Lower lobe of right lung (tissue), 2 donors: ENCODE data around the gene PKD2L2. TPM values are rescaled to one million over a fixed set of nuclear protein-coding genes. Genes with fewer than 3 reads are reported as not detected.
"Not testable (repeated sequence)": the region's sequence is repeated elsewhere in the genome, so short reads cannot be mapped to it uniquely, and the experiment has no call there.

ENCODE experiments used
- ATAC-seq, 2 donors: fragments of 200-7000 bp; cut with Tn5 transposase; one replicate each; pipeline ENCODE4 v1.9.1; 2020 to 2022; ENCODE audit warnings: mild to moderate bottlenecking in 2 of 2, moderate library complexity in 2 of 2
- DNase-seq: peaks from one replicate; pipeline ENCODE4 v3.0.0-alpha.2; 2020
- H3K27ac ChIP-seq: fragments of 200-600 bp; one replicate; pipeline ENCODE4 v1.8.0; 2022
- H3K27me3 ChIP-seq: fragments of 200-600 bp; one replicate; pipeline ENCODE4 v1.8.0; 2022; ENCODE audit warnings: low read depth
- H3K36me3 ChIP-seq: fragments of 200-600 bp; one replicate; pipeline ENCODE4 v1.8.0; 2022; ENCODE audit warnings: mild to moderate bottlenecking
- H3K4me1 ChIP-seq: fragments of 200-600 bp; one replicate; pipeline ENCODE4 v1.8.0; 2022
- H3K4me3 ChIP-seq: fragments of 200-600 bp; one replicate; pipeline ENCODE4 v1.8.0; 2022; ENCODE audit warnings: mild to moderate bottlenecking
- H3K9me3 ChIP-seq: fragments of 200-600 bp; one replicate; pipeline ENCODE4 v1.8.0; 2022
- intact Hi-C: fragments of 100-400 bp; cut with DNase I; formaldehyde crosslinking; loops from one replicate; pipeline ENCODE4 v1.11.0; 2022
- long read RNA-seq: library from polyadenylated mRNA; unstranded; transcript quantifications from one replicate; pipeline ENCODE4 v2.0.0, GENCODE V29; 2021
- total RNA-seq: library from RNA; stranded (reverse); fragmentation: NEBNext Ultra II Directional; extraction: Animal tissue kit (Norgen Biotek cat#: 25700); gene quantifications from one replicate; pipeline ENCODE4 v1.2.1, GENCODE V29; 2021
- TF ChIP-seq, protein P1 (sequence below): fragments of 200-600 bp; IDR thresholded peaks from one replicate; pipeline ENCODE4 v1.8.0; 2022; ENCODE audit warnings: antibody characterized with exemption, mild to moderate bottlenecking
- donor health status: DM: no; HTN: yes; CAD: no; lungs with severe emphysema.

The PKD2L2 gene
- total RNA-seq = not detected
- long read RNA-seq, partial matches to known transcripts = 0 of 4 reads
- long read RNA-seq, other reads (novel, unspliced or antisense) = 4 of 4 reads

DNA sequence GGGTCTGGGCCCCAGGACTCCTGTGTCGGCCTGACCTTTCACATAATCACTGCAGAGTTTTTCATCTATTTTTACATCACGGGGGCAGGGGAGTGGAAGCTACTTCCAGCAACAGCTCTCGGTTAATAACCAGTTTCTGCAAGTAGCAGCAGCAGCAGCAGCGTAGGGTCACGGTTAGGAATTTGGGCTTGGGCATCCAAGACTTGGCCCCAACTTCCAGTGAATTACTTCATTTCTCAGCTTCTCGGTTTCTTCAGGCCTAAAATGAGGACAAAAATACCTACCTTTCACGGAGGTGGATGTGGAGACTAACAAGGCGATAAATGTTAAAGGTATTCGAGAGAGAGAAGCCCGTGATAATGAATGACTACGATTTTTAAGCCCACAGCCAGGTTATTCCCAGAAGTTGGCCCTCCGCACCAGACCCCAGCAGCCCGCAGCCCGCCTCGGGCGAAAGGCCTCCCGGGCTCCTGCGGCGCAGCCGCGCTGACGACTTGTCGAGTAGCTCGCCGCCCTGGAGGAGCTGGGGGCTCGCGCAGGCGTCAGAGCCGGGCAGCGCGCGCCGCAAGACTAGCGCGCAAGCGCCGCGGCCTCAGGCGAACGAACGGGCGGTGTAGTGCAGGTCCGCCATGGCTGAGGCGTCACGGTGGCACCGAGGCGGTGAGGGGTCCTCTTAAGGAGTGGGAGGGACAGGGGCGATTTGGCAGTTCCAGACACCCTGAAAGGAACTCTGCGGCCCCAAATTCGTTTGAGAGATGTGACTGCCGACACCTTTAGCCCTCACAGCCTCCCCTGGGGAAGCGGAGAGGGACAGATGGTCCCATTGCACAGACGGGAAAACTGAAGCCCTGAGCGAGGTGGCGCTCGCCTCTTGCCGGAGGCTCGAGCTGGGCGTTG is at the start of gene PKD2L2:
PKD2L2 (plus strand) TSS at position 595 of the 897 bp plus-strand sequence; CDS start at position 630, 35 bp downstream.
- no peaks in the 10 kb centered on the region for H3K9me3 ChIP-seq
- H3K36me3 ChIP-seq = no peaks in the 10 kb centered on the region
- TF ChIP-seq, protein P1, sequence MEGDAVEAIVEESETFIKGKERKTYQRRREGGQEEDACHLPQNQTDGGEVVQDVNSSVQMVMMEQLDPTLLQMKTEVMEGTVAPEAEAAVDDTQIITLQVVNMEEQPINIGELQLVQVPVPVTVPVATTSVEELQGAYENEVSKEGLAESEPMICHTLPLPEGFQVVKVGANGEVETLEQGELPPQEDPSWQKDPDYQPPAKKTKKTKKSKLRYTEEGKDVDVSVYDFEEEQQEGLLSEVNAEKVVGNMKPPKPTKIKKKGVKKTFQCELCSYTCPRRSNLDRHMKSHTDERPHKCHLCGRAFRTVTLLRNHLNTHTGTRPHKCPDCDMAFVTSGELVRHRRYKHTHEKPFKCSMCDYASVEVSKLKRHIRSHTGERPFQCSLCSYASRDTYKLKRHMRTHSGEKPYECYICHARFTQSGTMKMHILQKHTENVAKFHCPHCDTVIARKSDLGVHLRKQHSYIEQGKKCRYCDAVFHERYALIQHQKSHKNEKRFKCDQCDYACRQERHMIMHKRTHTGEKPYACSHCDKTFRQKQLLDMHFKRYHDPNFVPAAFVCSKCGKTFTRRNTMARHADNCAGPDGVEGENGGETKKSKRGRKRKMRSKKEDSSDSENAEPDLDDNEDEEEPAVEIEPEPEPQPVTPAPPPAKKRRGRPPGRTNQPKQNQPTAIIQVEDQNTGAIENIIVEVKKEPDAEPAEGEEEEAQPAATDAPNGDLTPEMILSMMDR = peak; percentile 15
- H3K27me3 ChIP-seq = peaks cover 5% of the 10 kb centered on the region
- DNase-seq = peak; percentile 90
- ATAC-seq = peak; percentile 99 to 100
- H3K27ac ChIP-seq = peak within 1 kb of the TSS; percentile 79
- intact Hi-C loops = no loop called here
- no peaks in the 10 kb centered on the region for H3K4me1 ChIP-seq
- H3K4me3 ChIP-seq = peak within 1 kb of the TSS; percentile 55

DNA sequence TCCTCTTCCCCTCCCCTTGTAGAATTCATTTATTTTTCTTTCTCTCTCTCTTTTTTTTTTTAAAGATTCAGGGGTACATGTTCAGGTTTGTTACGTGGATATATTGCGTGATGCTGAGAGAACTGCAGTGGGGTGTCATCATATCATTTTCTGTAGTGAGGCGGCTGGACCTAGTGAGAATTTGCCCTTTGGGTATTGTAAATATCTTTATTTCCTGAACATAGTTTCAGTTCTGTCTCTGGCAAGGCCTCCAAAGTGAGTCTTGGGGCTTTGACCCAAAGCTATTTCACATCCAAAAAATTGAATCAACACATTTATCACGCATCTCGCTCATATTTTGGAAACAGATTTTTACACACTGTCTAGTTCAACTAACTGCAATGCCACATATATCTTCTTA is 47.0 kb upstream of the PKD2L2 start:
- TF ChIP-seq, protein P1 = no peak
- H3K36me3 ChIP-seq = no peaks in the 10 kb centered on the region
- no peaks in the 10 kb centered on the region for H3K9me3 ChIP-seq
- intact Hi-C loops = no loop called here
- H3K4me1 ChIP-seq = no peaks in the 10 kb centered on the region
- no peaks in the 10 kb centered on the region for H3K27me3 ChIP-seq
- H3K27ac ChIP-seq = no peak overlapping the region
- DNase-seq (no peak), ATAC-seq (no peak)
- H3K4me3 ChIP-seq = no peak overlapping the region

GRCh38 chr5:137843676-137844299 is 45.5 kb upstream of the PKD2L2 start:
- Histone ChIP-seq H3K36me3 (no peaks in the 10 kb centered on the region), H3K27ac (no peak overlapping the region), H3K4me1 (no peaks in the 10 kb centered on the region), H3K27me3 (no peaks in the 10 kb centered on the region), H3K4me3 (no peak overlapping the region), H3K9me3 (no peaks in the 10 kb centered on the region)
- DNase-seq (no peak), ATAC-seq (no peak)
- intact Hi-C loops = no loop called here
- TF ChIP-seq, protein P1 = no peak

DNA sequence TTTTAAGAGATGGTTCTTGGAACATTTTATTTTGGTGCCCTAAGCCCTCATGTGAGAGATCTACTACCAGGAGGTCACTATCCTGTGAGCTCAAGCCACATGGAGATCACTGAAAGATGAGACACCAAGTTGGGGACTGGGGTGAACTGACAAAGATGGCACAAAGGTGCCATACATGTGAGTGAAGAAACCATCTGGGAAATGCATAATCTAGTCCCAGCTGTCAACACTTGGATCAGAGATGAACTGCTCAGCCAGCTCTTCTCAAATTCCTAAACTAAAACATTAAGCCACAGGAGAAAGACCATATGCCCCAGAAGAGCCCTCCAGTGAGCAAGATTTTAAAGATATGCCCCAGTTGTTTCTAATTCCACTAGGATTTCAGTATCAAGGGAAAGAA is 43.8 kb upstream of the PKD2L2 start:
- Histone ChIP-seq H3K9me3 (no peaks in the 10 kb centered on the region), H3K27ac (no peak overlapping the region), H3K4me3 (no peak overlapping the region), H3K4me1 (no peaks in the 10 kb centered on the region), H3K27me3 (no peaks in the 10 kb centered on the region), H3K36me3 (no peaks in the 10 kb centered on the region)
- DNase-seq = no peak
- TF ChIP-seq, protein P1 = no peak
- no peak for ATAC-seq
- intact Hi-C loops = no loop called here

DNA sequence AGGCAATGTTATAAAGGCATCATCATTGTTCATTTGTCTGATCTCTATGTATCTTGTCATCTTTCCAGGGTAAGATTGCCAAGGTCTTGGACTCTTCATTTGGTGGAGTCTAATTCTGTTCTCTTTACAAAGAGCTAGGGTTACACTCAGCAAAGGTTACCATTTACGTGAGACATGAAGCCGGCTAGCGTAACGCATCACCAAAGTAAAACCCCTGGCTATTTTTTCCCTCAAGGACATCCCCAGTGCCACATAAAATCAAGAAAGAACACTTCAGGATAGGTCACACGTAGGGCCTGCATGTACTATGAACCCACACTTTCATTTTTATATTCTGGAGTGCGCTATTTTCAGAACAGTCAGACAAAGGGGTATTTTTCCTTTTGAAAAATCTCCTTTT is 41.6 kb upstream of the PKD2L2 start:
- Histone ChIP-seq H3K27me3 (no peaks in the 10 kb centered on the region), H3K4me1 (no peaks in the 10 kb centered on the region), H3K27ac (no peak overlapping the region), H3K9me3 (no peaks in the 10 kb centered on the region), H3K4me3 (no peak overlapping the region), H3K36me3 (no peaks in the 10 kb centered on the region)
- TF ChIP-seq, protein P1 = no peak
- no peak for DNase-seq
- no peak for ATAC-seq
- intact Hi-C loops = no loop called here

GRCh38 chr5:137853165-137853564 is 36.1 kb upstream of the PKD2L2 start:
- intact Hi-C loops, H3K36me3 ChIP-seq, H3K9me3 ChIP-seq, DNase-seq, H3K4me3 ChIP-seq, H3K27me3 ChIP-seq, H3K27ac ChIP-seq, H3K4me1 ChIP-seq, ATAC-seq: not testable (repeated sequence)
